Smooth muscle cell (in vitro differentiated cells): ENCODE data around the gene ATG14. TPM values are rescaled to one million over a fixed set of nuclear protein-coding genes. Genes with fewer than 3 reads are reported as not detected.

Experiments
- DNase-seq: peaks from one replicate; lab custom pipeline; 2025; ENCODE audit not compliant: unreplicated experiment; lab: John Stamatoyannopoulos, UW
- H2AFZ ChIP-seq: fragments of 200-600 bp; sonication (generic); 2 replicates; pipeline ENCODE4 v1.6.0; 2016; ENCODE audit warnings: antibody characterized with exemption, low read depth, mild to moderate bottlenecking
- H3F3A ChIP-seq: fragments of 200-600 bp; sonication (generic); 2 replicates; pipeline ENCODE4 v1.6.0; 2017; ENCODE audit warnings: antibody characterized with exemption, low read depth
- H3K27ac ChIP-seq: fragments of 200-600 bp; sonication (generic); 2 replicates; pipeline ENCODE4 v1.5.1; 2016; ENCODE audit warnings: low read depth, mild to moderate bottlenecking
- H3K27me3 ChIP-seq: fragments of 200-600 bp; sonication (generic); 2 replicates; pipeline ENCODE4 v1.6.1; 2016; ENCODE audit warnings: low read depth, mild to moderate bottlenecking
- H3K36me3 ChIP-seq: fragments of 200-600 bp; sonication (generic); 2 replicates; pipeline ENCODE4 v1.5.1; 2016; ENCODE audit warnings: low read depth
- H3K4me1 ChIP-seq: fragments of 200-600 bp; sonication (generic); 2 replicates; pipeline ENCODE4 v1.5.1; 2016; ENCODE audit warnings: low read depth
- H3K4me2 ChIP-seq: fragments of 200-600 bp; sonication (generic); 2 replicates; pipeline ENCODE4 v1.6.0; 2016; ENCODE audit warnings: mild to moderate bottlenecking
- H3K4me3 ChIP-seq: fragments of 200-600 bp; sonication (generic); 2 replicates; pipeline ENCODE4 v1.5.1; 2016; ENCODE audit warnings: mild to moderate bottlenecking
- H3K79me2 ChIP-seq: fragments of 200-600 bp; sonication (generic); 2 replicates; pipeline ENCODE4 v1.6.0; 2016; ENCODE audit warnings: low read depth, mild to moderate bottlenecking
- H3K9ac ChIP-seq: fragments of 200-600 bp; sonication (generic); 2 replicates; pipeline ENCODE4 v1.6.0; 2016; ENCODE audit warnings: low read depth
- H3K9me3 ChIP-seq: fragments of 200-600 bp; sonication (generic); replicated peaks from 2 replicates; pipeline ENCODE4 v1.5.1; 2016; ENCODE audit warnings: low read depth
- H4K20me1 ChIP-seq: fragments of 200-600 bp; sonication (generic); 2 replicates; pipeline ENCODE4 v1.6.0; 2016; ENCODE audit warnings: low read depth
- WGBS: methylation state at CpG from one replicate; pipeline ENCODE4 v1.1.7; 2016; ENCODE audit warnings: low lambda C conversion rate; 5-methylcytosine and 5-hydroxymethylcytosine counted together
- polyA plus RNA-seq: library from polyadenylated mRNA; unstranded; fragments of >200 nt; fragmentation: Nextera tagmentation; extraction: Ambion mirVana; gene quantifications from 2 replicates; pipeline ENCODE4 v1.2.1, GENCODE V29; 2016
- total RNA-seq: library from RNA; depleted of rRNA; stranded (reverse); fragments of >200 nt; gene quantifications from 2 replicates; pipeline ENCODE4 v1.2.3, GENCODE V29; 2014
- TF ChIP-seq, protein P1 (sequence below): fragments of 200-600 bp; sonication (generic); IDR thresholded peaks from 2 replicates; pipeline ENCODE4 v1.5.1; 2017; ENCODE audit warnings: borderline replicate concordance, mild to moderate bottlenecking, antibody characterized with exemption; ENCODE audit not compliant: insufficient read depth, poor library complexity, severe bottlenecking

Gene ATG14
- total and polyA plus RNA-seq, 2 experiments from 2014 or later = 3.2 to 11.6 TPM

GRCh38 chr14:55353686-55354467, 57.8 kb downstream of the ATG14 start:
- H4K20me1 ChIP-seq = peaks cover 52% of the 10 kb centered on the region
- TF ChIP-seq, protein P1, sequence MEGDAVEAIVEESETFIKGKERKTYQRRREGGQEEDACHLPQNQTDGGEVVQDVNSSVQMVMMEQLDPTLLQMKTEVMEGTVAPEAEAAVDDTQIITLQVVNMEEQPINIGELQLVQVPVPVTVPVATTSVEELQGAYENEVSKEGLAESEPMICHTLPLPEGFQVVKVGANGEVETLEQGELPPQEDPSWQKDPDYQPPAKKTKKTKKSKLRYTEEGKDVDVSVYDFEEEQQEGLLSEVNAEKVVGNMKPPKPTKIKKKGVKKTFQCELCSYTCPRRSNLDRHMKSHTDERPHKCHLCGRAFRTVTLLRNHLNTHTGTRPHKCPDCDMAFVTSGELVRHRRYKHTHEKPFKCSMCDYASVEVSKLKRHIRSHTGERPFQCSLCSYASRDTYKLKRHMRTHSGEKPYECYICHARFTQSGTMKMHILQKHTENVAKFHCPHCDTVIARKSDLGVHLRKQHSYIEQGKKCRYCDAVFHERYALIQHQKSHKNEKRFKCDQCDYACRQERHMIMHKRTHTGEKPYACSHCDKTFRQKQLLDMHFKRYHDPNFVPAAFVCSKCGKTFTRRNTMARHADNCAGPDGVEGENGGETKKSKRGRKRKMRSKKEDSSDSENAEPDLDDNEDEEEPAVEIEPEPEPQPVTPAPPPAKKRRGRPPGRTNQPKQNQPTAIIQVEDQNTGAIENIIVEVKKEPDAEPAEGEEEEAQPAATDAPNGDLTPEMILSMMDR = no peak
- no peaks in the 10 kb centered on the region for H3K79me2 ChIP-seq
- H3F3A ChIP-seq = no peaks in the 10 kb centered on the region
- H3K9ac ChIP-seq = no peak overlapping the region
- no peak overlapping the region for H3K4me2 ChIP-seq
- DNase-seq = no peak
- peaks cover 3% of the 10 kb centered on the region for H3K4me1 ChIP-seq
- H3K9me3 ChIP-seq = no peaks in the 10 kb centered on the region
- WGBS = 92% methylated on average over 11 of the region's 11 CpGs
- H3K27ac ChIP-seq = no peak overlapping the region
- no peak overlapping the region for H3K4me3 ChIP-seq
- no peaks in the 10 kb centered on the region for H3K27me3 ChIP-seq
- no peak overlapping the region for H2AFZ ChIP-seq
- no peaks in the 10 kb centered on the region for H3K36me3 ChIP-seq

DNA sequence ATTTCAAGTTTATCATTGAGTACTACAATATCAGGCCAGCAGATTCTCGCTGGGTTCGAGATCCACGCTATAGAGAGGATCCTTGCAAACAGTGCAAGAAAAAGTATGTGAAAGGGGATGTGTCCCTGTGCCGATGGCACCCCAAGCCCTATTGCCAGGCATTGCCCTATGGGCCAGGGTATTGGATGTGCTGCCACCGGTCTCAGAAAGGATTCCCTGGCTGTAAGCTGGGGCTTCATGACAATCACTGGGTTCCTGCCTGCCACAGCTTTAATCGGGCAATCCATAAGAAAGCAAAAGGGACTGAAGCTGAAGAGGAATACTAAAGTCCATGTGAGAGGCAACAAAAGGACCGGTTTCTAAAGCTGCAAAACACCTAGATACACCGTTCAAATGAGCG, 59.4 kb downstream of the ATG14 start:
- H2AFZ ChIP-seq = no peak overlapping the region
- no peak overlapping the region for H3K4me2 ChIP-seq
- no peaks in the 10 kb centered on the region for H3F3A ChIP-seq
- no peak for DNase-seq
- 94% methylated on average over 9 of the region's 9 CpGs for WGBS
- peaks cover 3% of the 10 kb centered on the region for H3K4me1 ChIP-seq
- H3K27ac ChIP-seq = no peak overlapping the region
- TF ChIP-seq, protein P1 = no peak
- no peaks in the 10 kb centered on the region for H3K36me3 ChIP-seq
- H3K9me3 ChIP-seq = no peaks in the 10 kb centered on the region
- no peaks in the 10 kb centered on the region for H3K27me3 ChIP-seq
- peaks cover 8% of the 10 kb centered on the region for H3K79me2 ChIP-seq
- H4K20me1 ChIP-seq = peaks cover 69% of the 10 kb centered on the region
- no peak overlapping the region for H3K4me3 ChIP-seq
- H3K9ac ChIP-seq = no peak overlapping the region

DNA sequence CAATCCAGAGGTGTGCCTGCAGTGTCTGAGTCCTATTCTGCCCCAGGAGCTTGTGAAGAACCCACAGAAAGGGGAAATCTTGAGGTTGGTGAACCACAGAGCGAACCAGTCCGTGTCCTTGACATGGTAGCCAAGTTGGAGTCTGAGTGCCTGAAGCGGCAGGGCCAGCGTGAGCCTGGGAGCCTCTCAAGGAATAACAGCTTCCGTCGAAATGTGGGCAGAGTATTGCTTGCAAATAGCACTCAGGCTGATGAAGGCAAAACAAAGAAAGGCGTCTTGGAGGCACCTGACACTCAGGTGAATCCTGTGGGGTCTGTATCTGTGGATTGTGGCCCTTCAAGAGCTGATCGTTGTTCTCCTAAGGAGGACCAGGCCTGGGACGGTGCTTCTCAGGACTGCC, 60.5 kb downstream of the ATG14 start:
- H3K36me3 ChIP-seq = no peaks in the 10 kb centered on the region
- no peak overlapping the region for H3K4me2 ChIP-seq
- H3K79me2 ChIP-seq = peaks cover 19% of the 10 kb centered on the region
- no peaks in the 10 kb centered on the region for H3K9me3 ChIP-seq
- TF ChIP-seq, protein P1 = no peak
- no peak overlapping the region for H3K27ac ChIP-seq
- no peak overlapping the region for H2AFZ ChIP-seq
- H3F3A ChIP-seq = no peaks in the 10 kb centered on the region
- H3K4me1 ChIP-seq = peaks cover 3% of the 10 kb centered on the region
- H3K4me3 ChIP-seq = no peak overlapping the region
- DNase-seq = no peak
- peaks cover 80% of the 10 kb centered on the region for H4K20me1 ChIP-seq
- no peaks in the 10 kb centered on the region for H3K27me3 ChIP-seq
- no peak overlapping the region for H3K9ac ChIP-seq
- 96% methylated on average over 9 of the region's 9 CpGs for WGBS

DNA sequence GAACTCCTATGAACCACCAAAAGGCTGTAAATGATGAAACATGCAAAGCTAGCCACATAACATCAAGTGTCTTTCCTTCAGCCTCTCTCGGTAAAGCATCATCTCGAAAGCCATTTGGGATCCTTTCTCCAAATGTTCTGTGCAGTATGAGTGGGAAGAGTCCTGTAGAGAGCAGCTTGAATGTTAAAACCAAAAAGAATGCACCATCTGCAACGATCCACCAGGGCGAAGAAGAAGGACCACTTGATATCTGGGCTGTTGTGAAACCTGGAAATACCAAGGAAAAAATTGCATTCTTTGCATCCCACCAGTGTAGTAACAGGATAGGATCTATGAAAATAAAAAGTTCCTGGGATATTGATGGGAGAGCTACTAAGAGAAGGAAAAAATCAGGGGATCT, 61.2 kb downstream of the ATG14 start:
- no peak overlapping the region for H3K4me3 ChIP-seq
- no peak overlapping the region for H2AFZ ChIP-seq
- H3K79me2 ChIP-seq = peaks cover 25% of the 10 kb centered on the region
- no peaks in the 10 kb centered on the region for H3K27me3 ChIP-seq
- DNase-seq = no peak
- H3K36me3 ChIP-seq = no peaks in the 10 kb centered on the region
- peaks cover 87% of the 10 kb centered on the region for H4K20me1 ChIP-seq
- H3K9me3 ChIP-seq = no peaks in the 10 kb centered on the region
- peaks cover 3% of the 10 kb centered on the region for H3K4me1 ChIP-seq
- H3F3A ChIP-seq = no peaks in the 10 kb centered on the region
- H3K9ac ChIP-seq = no peak overlapping the region
- TF ChIP-seq, protein P1 = no peak
- no peak overlapping the region for H3K4me2 ChIP-seq
- 92% methylated on average over 4 of the region's 4 CpGs for WGBS
- no peak overlapping the region for H3K27ac ChIP-seq
